GM19035 (cell line): ENCODE measurements around the gene KCNAB2.
"Not testable (repeated sequence)": the region's sequence is repeated elsewhere in the genome, so short reads cannot be mapped to it uniquely, and the experiment has no call there.

Experiments used
- ATAC-seq: cut with Tn5 transposase; IDR thresholded peaks from one replicate; pipeline ENCODE4 v1.9.1; 2021; ENCODE audit not compliant: unreplicated experiment

The KCNAB2 gene

GRCh38 chr1:6052543-6053205 is 7.0 kb downstream of the KCNAB2 start:
- ATAC-seq, result no peak

GRCh38 chr1:6053206-6053546 is 7.5 kb downstream of the KCNAB2 start:
- no peak for ATAC-seq

- ATAC-seq, result no peak
Measured at GRCh38 chr1:6054596-6054995, 8.9 kb downstream of the KCNAB2 start.

- no peak for ATAC-seq
Measured at GRCh38 chr1:6056572-6056948, 10.9 kb downstream of the KCNAB2 start.

- ATAC-seq, result no peak
Measured at GRCh38 chr1:6057170-6057845, 11.6 kb downstream of the KCNAB2 start.

GRCh38 chr1:6059866-6060265 is 14.2 kb downstream of the KCNAB2 start:
- no peak for ATAC-seq

GRCh38 chr1:6062670-6063069 is 17.0 kb downstream of the KCNAB2 start:
- no peak for ATAC-seq

GRCh38 chr1:6063532-6064053 is 17.9 kb downstream of the KCNAB2 start:
- ATAC-seq, result not testable (repeated sequence)

GRCh38 chr1:6065093-6065858 is 19.6 kb downstream of the KCNAB2 start:
- no peak for ATAC-seq

GRCh38 chr1:6066680-6067079 is 21.0 kb downstream of the KCNAB2 start:
- no peak for ATAC-seq

- ATAC-seq, result no peak
Measured at GRCh38 chr1:6068073-6068472, 22.4 kb downstream of the KCNAB2 start.

- ATAC-seq, result no peak
Measured at GRCh38 chr1:6068932-6069331, 23.2 kb downstream of the KCNAB2 start.

GRCh38 chr1:6069573-6069972 is 23.9 kb downstream of the KCNAB2 start:
- ATAC-seq, result no peak

- no peak for ATAC-seq
Measured at GRCh38 chr1:6070450-6070974, 24.8 kb downstream of the KCNAB2 start.

- ATAC-seq, result no peak
Measured at GRCh38 chr1:6071219-6071618, 25.5 kb downstream of the KCNAB2 start.

GRCh38 chr1:6072774-6073479 is 27.2 kb downstream of the KCNAB2 start:
- ATAC-seq, result no peak

- no peak for ATAC-seq
Measured at GRCh38 chr1:6073480-6074053, 27.9 kb downstream of the KCNAB2 start.

- no peak for ATAC-seq
Measured at GRCh38 chr1:6074192-6074901, 28.7 kb downstream of the KCNAB2 start.

GRCh38 chr1:6075748-6076147 is 30.1 kb downstream of the KCNAB2 start:
- no peak for ATAC-seq

- not testable (repeated sequence) for ATAC-seq
Measured at GRCh38 chr1:6077061-6077460, 31.4 kb downstream of the KCNAB2 start.
